Hippocampal formation (tissue), 2 donors: Measurements from ENCODE around the gene LILRB5.
A peak's percentile ranks its signal among the peaks of the same experiment; 100 is the strongest.
"Not testable (repeated sequence)": the region's sequence is repeated elsewhere in the genome, so short reads cannot be mapped to it uniquely, and the experiment has no call there.

Experiments
- DNase-seq, 2 donors: peaks; one replicate each; lab custom pipeline; 2025; lab: John Stamatoyannopoulos, UW

Gene LILRB5

DNA sequence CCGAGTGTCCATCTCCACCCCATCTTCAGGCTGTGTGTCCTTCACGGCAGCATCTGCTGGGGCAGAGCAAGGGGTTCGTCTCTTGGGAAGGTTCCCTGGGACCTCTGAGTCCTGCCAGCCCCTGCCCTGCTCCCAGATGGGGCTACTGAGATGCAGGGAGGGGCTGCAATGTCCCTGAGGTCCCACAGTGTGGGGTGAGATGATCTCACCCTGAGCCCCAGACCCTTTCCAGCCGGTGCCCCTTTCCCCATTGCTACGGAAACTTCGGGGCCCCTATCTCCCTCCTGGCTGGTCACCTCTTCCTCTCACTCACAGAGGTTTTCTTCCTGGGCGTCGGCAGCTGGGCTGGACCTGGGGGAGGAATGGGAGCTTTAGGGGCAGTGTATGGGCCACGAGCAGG, 18.9 kb upstream of the LILRB5 start:
- no peak for DNase-seq

DNA sequence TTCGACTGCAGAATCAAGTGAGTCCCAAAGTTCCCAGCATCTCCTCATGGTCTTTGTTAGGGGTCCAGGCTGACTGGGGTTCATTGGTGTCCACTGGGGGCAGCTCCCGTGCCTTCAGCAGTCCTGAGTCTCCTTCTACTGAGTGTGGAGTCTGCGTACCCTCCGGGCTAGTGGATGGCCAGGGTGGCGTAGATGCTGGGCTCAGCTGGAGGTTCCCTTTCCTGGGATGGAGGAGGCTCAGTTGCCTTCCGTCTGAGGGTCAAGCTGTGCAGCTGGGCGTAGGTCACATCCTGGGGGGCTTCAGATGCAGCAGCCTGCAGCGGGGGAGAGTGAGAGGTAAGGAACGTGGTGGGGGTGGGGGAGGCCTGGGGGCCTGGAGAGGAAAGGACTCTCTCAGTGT, 17.4 kb upstream of the LILRB5 start:
- DNase-seq = not testable (repeated sequence)

DNA sequence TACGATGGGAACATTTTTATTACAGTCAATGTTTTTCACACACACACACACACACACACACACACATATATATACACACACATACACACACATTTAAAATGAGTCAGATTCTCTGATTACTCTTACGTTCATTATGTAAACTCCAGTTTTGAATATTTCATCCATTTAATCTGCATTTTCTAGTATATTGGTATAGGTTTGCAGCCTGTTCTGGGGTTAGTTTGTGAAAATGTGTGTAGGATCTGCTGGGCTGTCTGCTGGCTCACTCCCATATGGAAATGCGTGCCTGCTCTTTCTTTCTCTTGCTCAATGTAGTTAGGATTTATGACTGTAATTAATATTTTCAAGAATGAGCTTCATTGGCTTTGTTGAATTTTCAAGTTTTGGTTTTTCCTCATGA, 16.7 kb upstream of the LILRB5 start:
- DNase-seq = no peak

DNA sequence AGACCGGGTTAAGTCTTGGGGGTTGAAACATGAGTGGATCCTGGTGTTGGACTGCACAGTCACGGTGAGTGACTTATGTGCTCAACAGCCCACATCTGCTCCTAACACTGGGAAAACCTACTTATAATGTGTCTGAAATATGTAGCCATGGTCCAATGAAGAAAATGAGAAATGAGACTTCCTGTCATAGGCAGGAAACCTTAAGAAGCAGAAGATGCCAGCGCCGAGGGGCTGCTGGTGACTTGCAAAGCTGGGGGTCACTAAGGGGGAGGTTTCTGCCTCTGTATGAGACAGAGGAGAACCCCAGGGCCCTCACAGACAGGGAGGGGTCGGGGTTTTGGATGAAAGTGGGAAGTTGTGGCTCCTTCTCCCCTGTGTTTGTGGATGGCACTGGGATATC, 15.1 kb upstream of the LILRB5 start:
- not testable (repeated sequence) for DNase-seq

DNA sequence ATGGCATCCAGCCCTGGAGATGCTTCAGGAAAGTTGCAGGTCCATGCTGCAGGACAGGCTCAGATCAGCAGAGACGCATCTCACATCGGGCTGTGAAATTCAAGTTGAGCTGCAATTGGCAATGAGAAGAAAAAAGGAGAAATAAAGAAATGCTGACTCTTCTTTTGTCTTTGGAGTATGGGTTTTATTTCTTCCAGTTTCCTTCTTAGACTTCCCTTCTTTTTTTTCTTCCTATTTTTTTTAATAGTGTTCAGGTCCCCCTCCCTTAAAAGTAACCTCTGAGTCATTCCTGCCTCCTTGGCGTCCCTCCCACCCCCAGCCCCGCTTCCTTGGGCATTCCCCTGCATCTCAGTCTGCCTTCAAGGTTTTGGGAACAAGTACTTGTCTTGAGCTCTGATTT, 14.5 kb upstream of the LILRB5 start:
- not testable (repeated sequence) for DNase-seq

DNA sequence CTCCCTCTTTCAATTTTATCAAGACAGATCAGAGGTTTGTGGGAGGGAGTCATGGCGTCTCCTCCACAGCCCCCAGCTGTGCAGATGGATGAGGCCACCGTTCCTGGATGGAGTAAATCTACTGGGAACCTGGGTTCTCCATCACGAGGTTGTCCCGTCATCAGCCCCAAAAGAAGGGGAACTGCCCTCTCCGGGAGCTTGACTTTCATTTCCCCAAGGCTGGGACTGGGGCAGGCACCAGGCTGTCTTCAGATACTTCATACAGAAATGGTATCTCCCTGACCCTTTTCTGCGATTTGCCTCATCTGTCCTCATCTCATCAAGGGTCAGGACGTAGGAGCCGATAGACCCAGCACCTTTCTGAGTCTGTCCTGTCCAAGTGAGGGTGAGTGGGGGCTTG, 14.0 kb upstream of the LILRB5 start:
- no peak for DNase-seq

DNA sequence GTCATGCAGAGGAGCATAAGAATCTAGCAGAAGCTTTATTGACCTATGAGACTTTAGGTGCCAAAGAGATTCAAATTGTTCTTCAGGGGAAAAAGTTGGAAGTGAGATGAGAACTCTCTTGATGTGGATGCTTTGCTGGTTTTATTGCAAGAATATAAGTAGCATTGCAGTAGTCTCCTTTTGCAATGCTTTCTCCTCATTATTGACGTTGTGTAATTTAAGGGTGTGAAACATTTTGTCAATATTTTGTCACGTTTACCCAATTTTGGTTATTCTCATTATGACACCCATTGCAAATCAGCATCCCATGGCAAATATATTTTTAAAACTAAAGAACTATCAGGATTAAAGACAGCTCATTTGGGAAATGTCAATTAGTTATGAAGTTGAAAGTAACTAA, 11.9 kb upstream of the LILRB5 start:
- DNase-seq = no peak

DNA sequence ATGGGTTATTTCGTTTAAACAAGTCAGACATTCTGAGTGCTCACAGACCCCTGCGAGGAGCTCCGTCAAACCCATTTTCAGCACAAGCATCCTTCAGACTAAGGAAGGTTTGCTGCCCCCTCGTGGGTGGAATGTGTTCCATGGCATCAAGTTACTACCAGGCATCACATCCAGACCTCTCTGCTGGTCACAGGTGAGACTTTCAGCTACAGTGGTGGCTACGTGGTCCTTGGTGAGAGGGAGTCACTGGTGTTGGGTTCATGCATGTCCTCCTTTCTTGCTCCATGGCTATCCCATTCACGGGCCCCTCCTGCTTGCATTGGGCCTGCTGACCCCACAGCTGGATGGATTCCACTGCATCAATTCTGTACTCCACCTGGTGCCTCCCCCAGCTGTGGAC, 9.1 kb upstream of the LILRB5 start:
- no peak for DNase-seq

DNA sequence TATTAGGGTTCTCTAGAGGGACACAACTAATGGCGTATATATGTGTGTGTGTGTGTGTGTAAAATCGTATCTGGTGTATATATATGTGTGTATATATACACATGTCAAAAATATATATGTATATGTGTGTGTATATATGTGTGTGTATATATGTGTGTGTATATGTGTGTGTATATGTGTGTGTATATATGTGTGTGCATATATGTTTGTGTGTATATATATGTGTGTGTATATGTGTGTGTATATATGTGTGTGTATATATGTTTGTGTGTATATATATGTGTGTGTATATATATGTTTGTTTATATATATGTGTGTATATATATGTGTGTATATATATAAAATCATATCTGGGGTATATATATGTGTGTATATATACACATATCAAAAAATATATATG, 5.4 kb upstream of the LILRB5 start:
- no peak for DNase-seq

DNA sequence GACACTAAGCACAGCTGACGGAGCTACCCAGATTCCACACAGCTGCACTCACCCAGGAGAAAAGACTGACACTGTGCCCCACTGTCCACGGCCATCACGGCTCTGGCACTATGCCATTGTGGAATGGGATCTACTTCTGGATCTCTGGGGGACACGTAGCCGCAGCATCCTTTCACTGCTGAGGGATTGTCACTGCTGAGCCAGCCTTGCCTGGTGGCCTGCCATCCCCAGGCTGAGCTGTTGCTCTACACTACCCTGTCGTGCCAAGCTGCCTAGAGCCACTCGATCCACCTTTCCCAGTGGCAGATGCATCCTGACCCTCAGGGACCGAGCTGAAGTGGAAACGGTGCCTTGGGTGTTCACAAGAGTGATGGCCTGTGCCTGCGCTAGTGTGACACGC, 5.0 kb upstream of the LILRB5 start:
- no peak for DNase-seq

DNA sequence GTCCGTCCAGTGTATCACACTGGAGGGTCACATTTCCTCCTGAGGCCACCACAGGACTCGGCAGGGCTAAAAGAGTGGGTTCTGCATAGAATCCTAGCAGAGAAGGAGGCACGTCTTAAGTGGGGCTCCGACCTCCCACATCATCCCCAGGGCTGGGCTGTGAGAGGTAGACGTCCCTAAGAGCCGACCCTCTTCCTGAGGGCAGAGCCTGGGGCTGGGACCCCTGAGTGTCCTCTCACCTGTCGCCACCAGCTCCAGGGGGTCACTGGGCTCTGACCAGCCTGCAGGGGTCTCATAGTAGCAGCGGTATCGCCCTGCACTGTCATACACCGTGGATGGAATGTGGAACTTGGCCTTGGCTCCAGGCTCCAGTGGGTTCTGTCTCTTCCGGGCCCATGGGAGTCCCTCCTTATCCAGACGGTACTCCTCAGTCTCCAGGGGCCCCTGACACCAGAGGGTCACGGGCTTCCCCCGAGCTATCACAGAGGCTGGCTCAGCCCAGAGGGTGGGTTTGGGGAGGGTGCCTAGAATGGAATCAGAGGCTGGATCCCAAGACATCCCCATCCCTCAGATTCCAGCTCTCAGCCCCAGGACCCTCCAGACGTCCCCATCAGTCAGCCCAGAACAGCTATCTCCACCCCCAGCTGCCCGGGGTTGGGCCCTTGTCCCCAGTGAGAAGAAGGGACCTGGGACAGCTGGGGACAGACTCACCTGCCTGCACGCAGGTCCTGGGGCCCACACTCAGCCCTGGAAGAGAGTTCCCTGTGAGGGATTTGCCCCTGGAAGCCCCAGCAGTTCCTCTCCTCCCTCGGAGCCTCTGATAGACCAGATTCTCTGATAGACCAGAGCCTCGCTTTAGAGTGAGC, 590 bp downstream of the LILRB5 start:
- DNase-seq = no peak

DNA sequence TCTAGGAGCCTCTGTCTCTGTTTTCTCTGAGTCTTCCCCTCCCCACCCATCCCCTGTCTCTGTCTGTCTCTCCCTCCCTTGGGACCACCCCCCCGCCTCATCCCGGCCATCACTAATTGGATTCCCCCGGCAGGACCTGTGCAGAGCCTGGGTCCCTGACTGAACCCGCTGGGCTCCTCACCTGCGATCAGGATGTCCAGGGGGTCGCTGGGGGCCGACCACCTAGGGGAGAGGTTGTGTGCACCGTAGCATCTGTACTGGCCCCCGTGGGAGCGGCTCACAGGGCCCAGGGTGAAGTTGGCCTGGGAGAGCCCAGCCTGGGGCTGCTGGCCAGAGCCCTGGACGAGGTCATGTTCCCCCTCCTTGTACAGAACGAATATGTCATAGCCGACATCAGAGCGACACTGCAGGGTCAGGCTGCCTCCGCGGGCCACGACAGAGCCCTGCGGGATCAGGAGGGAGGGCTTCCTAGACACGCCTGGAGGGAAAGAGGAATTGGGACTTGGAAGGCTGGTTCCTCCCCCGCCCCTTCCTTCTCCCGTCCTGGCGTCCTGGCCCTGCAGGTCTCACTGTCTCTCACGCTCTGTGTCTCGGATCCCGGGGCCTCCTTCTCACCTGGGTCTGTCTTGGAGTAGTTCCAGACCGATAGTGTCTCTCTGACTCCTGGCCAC, 1.8 kb downstream of the LILRB5 start:
- no peak for DNase-seq

DNA sequence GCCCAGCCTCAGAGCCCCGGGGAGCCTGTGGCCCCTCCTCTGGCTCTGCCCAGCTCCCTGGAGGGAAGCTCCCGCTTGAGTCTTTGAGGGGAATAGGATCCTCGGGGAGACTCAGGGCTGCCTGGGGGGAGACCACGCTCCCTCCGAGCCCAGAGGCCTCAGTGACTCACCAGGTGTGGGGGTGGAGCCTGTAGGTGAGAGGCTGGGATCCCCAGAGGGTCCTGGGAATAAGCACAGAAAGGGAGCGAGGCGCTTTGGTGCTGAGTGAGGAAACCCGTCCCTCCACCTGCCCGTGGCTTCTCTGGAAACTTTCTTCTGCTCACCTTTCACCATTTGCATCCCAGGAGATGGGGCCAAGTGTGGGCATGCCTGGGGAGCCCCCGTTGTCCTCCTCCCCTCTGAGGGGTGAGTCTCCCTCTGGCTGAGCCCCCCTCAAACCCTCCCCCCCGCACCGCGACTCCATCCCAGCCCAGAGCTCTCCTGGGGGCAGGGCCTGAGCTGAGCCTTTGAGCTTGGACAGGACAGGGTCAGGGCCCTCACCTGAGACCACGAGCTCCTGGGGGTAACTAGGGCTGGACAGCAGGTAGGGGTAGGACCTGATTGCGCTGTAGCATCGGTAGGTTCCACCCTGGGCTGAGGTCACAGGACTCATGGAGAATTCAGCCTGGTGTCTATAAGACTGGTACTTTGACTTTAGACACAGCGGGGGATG, 2.7 kb downstream of the LILRB5 start:
- DNase-seq = no peak

DNA sequence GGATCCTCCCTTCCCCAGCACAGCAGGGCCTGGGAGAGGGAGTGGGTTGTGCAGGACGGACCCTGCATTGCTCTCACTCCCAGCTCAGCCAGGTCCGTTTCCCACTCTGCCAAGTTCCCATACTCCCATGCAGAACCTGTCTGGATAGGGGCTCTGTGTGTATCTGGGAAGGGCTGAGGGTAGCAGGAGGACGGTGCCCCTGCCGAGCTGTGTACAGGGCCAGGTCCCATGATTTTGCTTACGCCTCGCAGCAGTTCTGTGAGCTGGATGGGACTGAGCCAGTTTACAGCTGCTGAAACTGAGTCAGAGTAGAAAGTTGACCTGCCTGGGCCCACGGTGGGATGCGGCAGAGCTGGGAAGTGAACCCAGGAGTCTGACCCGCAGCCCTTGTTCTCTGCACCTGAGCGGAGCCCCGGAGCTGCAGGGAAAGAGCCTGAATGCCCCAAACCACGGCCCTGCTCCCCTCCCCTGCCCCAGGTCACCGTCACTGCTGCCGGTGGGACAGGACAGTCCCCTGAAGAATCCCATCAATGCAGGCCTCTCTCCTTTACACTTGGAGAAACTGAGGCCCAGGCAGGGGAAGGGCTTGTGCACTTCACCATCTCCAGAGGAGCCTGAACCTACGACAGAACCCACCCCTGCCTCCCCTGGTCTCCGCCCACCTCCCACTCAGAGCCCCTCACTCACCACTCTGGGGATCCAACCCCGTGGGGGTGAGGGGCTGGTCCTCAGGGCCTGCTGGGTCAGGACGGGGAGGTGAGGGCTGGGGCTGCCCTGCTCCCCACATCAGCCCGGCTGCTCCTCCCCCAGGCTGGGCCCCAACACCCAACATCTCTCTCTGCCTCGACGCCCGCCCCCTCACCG, 3.5 kb downstream of the LILRB5 start:
- no peak for DNase-seq

DNA sequence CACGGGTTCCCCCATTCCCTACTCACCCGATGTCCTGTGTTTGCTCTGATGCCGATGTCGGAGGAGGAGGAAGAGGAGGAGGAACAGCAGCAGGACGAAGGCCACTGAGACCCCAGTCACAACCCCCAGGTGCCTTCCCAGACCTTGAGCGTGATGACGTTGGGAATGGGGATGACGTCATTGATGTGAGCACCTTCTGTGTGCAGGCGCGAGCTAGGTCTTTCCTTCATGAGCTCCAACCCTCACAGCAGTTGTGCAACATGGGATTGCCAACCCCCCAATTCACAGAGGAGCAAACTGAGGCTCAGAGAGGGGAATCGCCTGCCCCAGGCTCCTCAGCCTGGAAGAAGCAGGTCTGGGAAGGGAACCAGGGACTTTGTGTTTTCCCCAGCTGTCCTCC, 4.2 kb downstream of the LILRB5 start:
- DNase-seq = no peak

DNA sequence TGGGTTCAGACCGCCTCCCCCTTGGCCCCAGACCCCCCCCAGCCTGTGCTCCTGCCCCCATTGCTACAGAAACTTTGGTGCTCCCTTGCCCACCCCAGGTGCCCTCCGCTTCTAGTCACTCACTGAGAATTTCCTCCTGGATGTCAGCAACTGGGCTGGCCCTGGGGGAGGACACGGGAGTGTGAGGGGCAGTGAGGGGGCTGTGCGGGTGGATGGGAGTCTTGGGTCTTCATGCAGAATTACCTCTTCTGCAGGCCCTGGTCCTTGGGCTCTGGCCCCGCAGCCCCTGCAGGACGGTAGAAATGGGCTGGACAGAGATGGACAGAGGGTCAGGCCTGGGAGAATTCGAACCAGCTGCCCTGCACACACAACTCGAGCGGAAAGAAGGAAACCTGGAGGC, 4.8 kb downstream of the LILRB5 start:
- no peak for DNase-seq

DNA sequence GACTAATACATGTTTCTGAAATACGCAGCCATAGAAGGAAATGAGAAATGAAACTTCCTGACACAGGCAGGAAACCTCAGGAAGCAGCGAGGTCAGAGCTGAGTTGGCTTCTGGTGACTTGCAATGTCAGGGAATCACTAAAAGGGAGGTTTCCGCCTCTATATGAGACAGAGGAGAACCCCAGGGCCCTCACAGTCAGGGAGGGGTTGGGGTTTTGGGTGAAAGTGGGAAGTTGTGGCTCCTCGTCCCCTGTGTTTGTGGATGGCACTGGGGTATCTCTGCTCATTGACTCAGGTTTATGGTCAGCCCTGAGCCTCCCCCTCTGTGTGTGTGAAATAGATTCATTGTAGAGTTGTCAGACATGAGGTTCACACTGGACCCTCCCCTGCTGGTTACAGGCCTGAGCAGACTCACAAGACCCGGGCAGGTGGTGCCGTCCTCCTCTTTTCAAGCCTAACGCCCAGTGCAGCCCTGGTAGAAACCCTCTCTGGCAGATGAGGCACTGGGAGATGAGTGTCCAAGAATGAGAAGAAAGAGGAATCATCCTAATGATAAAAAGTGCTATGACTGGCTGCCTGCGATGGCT, 9.0 kb downstream of the LILRB5 start:
- DNase-seq = peak in 1 of 2 donors; percentile 15

DNA sequence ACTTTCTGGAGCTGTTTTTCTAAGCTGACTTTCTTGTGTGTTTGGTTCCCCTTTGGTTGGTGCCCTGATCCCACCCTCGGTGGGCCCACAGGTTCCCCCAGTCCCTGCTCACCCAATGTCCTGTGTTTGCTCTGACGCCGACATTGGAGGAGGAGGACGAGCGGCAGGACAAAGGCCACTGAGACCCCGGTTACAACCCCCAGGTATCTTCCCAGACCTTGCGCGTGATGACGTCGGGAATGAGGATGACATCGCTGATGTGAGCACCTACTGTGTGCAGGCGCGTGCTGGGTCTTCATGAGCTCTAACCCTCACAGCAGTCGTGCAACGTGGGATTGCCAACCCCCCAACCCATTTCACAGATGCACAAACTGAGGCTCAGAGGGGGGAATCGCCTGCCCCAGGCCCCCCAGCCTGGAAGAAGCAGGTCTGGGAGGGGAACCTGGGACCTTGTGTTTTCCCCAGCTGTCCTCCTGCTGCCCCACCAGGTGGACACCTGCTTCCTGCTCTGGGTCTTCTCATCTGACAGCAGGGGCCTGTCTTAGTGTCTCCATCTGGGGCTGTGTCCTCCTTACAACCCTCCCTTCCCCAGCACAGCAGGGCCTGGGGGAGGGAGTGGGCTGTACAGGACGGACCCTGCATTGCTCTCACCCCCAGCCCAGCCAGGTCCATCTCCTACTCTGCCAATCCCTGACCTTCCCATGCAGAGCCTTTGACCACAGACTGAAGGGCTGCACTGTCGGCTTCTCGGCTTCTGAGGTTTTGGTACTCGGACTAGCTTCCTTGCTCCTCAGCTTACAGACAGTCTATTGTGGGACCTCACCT, 9.8 kb downstream of the LILRB5 start:
- DNase-seq = no peak

DNA sequence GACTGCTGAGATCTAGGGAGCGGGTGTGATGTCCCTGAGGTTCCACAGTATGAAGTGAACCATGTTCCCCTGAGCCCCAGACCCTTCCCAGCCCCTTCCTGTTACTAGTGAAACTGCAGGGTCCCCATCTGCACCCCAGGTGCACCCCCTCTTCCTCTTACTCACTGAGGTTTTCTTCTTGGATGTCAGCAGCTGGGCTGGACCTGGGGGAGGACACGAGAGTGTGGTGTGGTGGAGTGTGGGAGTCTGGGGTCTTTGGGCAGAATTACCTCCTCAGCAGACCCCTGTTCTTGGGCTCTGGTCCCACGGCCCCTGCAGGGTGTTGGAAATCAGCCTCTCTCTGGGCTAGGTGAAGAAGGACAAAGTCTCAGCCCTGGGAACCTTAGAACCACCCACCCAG, 11.1 kb downstream of the LILRB5 start:
- no peak for DNase-seq

DNA sequence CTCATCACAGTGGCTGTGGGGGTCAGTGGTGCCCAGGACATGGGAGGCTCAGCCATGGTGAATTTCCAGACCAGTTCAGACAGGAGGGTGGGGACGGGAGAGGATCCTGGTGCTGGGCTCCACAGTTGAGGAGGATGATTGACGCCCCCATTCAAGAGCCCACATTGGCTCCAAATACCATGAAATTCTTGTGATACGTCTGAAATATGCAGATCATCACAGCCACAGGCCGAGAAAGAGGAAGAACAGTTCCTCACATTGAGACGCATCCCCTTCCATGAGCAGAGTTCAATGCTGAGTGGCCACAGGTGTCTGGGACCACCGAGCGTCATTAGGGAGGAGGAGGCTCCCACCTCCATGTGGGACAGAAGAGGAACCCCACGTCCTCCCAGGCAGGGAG, 13.3 kb downstream of the LILRB5 start:
- not testable (repeated sequence) for DNase-seq

DNA sequence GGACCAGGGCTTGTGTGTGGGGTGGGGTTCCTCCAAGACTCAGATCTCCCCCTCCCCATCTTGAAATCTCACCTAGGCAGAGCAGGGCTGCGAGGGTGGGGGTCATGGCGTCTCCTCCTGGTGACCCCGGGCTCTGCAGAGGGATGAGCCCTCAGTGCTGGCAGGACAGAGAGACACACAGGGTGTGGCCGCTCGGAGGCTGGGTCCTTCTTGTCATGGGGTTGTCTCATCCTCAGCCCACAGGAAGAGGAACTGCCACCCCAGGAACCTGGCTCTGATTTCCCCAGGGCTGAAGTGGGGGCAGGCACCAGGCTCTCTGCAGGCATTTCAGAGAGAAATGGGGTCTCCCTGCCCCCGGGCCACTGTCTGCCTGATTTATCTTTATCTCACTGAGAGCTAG, 14.4 kb downstream of the LILRB5 start, which contains the start of gene LILRA6:
TSS of gene LILRA6 (minus strand) at position 145 of the 400 bp plus-strand sequence.
- not testable (repeated sequence) for DNase-seq
